ENCODE data around the gene BCL2L11. TPM values are rescaled to one million over a fixed set of nuclear protein-coding genes. Genes with fewer than 3 reads are reported as not detected.

The BCL2L11 gene
- total and polyA plus RNA-seq, 10 of the 15 experiments (the other 5 are each of a cell fraction or from before 2014, with no cell fraction given): 0.29 to 10.1 (median 1.1) TPM

- ChIA-PET RAD21 (ENCODE audit: unreplicated experiment) (interaction anchor here (1.2 kb wide), 1 partner anchor 53 kb away, joined by 3 read pairs; no protein-coding TSS in a partner anchor), POLR2A (no interaction called here), CTCF (interaction anchor here (1.5 to 1.6 kb wide), 2 partner anchors 18 to 24 kb away, joined by 3 to 4 read pairs; no protein-coding TSS in a partner anchor), SMC1A (ENCODE audit: uncharacterized antibody, unreplicated experiment) (interaction anchor here (1.3 to 4.7 kb wide), 3 partner anchors 8 to 24 kb away, joined by 4 to 27 read pairs (median 8); no protein-coding TSS in a partner anchor)
- Histone ChIP-seq H3K79me2 (ENCODE audit: control insufficient read depth, insufficient read depth, low read length) (no peaks in the 10 kb centered on the region), H3K9ac (ENCODE audit: control insufficient read depth, insufficient read depth, low read length) (no peak overlapping the region), H3K27ac (ENCODE audit: control insufficient read depth, insufficient read depth) (no peak overlapping the region), H3K9me3 (replicated peaks; ENCODE audit: control insufficient read depth, insufficient read depth, low read length) (peaks cover 5% of the 10 kb centered on the region; the same call in 2 of the 3 replicates), H3K36me3 (ENCODE audit: control insufficient read depth in 2 of 2, insufficient read depth in 2 of 2, low read length in 1 of 2) (peaks cover 0 to 5% of the 10 kb centered on the region in 2 experiments; a peak in 2 of 4 replicates), H3K4me2 (ENCODE audit: control insufficient read depth, insufficient read depth) (no peak overlapping the region), H3K27me3 (replicated peaks in 1 of 2; ENCODE audit: control insufficient read depth in 2 of 2, insufficient read depth in 2 of 2, low read length in 1 of 2) (no peaks in the 10 kb centered on the region), H4K20me1 (ENCODE audit: control insufficient read depth, insufficient read depth) (no peaks in the 10 kb centered on the region), H3K4me1 (ENCODE audit: control insufficient read depth, insufficient read depth, low read length) (peaks cover 2% of the 10 kb centered on the region), H3K4me3 (no peak overlapping the region), H2AFZ (ENCODE audit: control insufficient read depth, low read depth, low read length) (no peak overlapping the region)
- BruUV-seq (replicated peaks): no TSS peak
- ATAC-seq: no peak
- 94% methylated on average over 7 of the region's 7 CpGs for WGBS (ENCODE audit: insufficient coverage, insufficient replicate concordance, low lambda C conversion rate, missing lambda C conversion rate)
- DNase-seq (ENCODE audit: low read depth, low spot score): no peak
- no peak for FAIRE-seq
- TF ChIP-seq FOS (IDR thresholded peaks at IDR 0.05; ENCODE audit: borderline replicate concordance, extremely low read depth, insufficient read length) (no peak), MEF2A (IDR thresholded peaks at IDR 0.05; ENCODE audit: insufficient read depth, low read depth, low read length) (no peak), EED (IDR thresholded peaks at IDR 0.05; ENCODE audit: low read depth) (no peak), FOXK2 (IDR thresholded peaks at IDR 0.05) (no peak)
- intact Hi-C loops (cut with micrococcal nuclease; ENCODE audit: unreplicated experiment): no loop called here
- in situ Hi-C loops (cut with MboI): no loop called here
Observed at GRCh38 chr2:111149882-111150455, 29.3 kb downstream of the BCL2L11 start.

GRCh38 chr2:111154758-111155157, 34.0 kb downstream of the BCL2L11 start:
- H3K36me3 ChIP-seq (ENCODE audit: control insufficient read depth in 2 of 2, insufficient read depth in 2 of 2, low read length in 1 of 2): peaks cover 0 to 5% of the 10 kb centered on the region in 2 experiments; a peak in 3 of 4 replicates
- H3K9me3 ChIP-seq (replicated peaks; ENCODE audit: control insufficient read depth, insufficient read depth, low read length): no peaks in the 10 kb centered on the region
- in situ Hi-C loops (cut with MboI): no loop called here
- H4K20me1 ChIP-seq (ENCODE audit: control insufficient read depth, insufficient read depth): peaks cover 3% of the 10 kb centered on the region; the same call in 1 of the 2 replicates
- SMC1A ChIA-PET (ENCODE audit: uncharacterized antibody, unreplicated experiment): interaction anchor here (0.8 to 1.1 kb wide), 3 partner anchors 9 to 40 kb away, joined by 4 read pairs; no protein-coding TSS in a partner anchor
- H3K4me3 ChIP-seq: no peak overlapping the region
- no peak for ATAC-seq
- RAD21 ChIA-PET (ENCODE audit: unreplicated experiment): interaction anchor here (1.1 to 4.4 kb wide), 2 partner anchors 14 to 40 kb away, joined by 4 to 27 read pairs; no protein-coding TSS in a partner anchor
- H3K79me2 ChIP-seq (ENCODE audit: control insufficient read depth, insufficient read depth, low read length): no peaks in the 10 kb centered on the region
- FAIRE-seq: no peak
- H3K9ac ChIP-seq (ENCODE audit: control insufficient read depth, insufficient read depth, low read length): no peak overlapping the region
- CTCF ChIA-PET: interaction anchor here (2.7 kb wide), 1 partner anchor 9 kb away, joined by 11 read pairs; no protein-coding TSS in a partner anchor
- no TSS peak for BruUV-seq (replicated peaks)
- TF ChIP-seq SUPT20H (IDR thresholded peaks at IDR 0.05; ENCODE audit: borderline replicate concordance, control insufficient read depth, low read depth, low read length): no peak
- H3K4me2 ChIP-seq (ENCODE audit: control insufficient read depth, insufficient read depth): no peak overlapping the region
- DNase-seq (ENCODE audit: low read depth, low spot score): no peak
- intact Hi-C loops (cut with micrococcal nuclease; ENCODE audit: unreplicated experiment): no loop called here
- H2AFZ ChIP-seq (ENCODE audit: control insufficient read depth, low read depth, low read length): no peak overlapping the region
- POLR2A ChIA-PET: interaction anchor here (1.4 kb wide), 1 partner anchor 9 kb away, joined by 7 read pairs; no protein-coding TSS in a partner anchor
- peaks cover 19% of the 10 kb centered on the region for H3K4me1 ChIP-seq (ENCODE audit: control insufficient read depth, insufficient read depth, low read length)
- no peaks in the 10 kb centered on the region for H3K27me3 ChIP-seq (replicated peaks in 1 of 2; ENCODE audit: control insufficient read depth in 2 of 2, insufficient read depth in 2 of 2, low read length in 1 of 2)
- no peak overlapping the region for H3K27ac ChIP-seq (ENCODE audit: control insufficient read depth, insufficient read depth)
- 66% methylated on average over 6 of the region's 6 CpGs for WGBS (ENCODE audit: insufficient coverage, insufficient replicate concordance, low lambda C conversion rate, missing lambda C conversion rate)

Measured in GM12878 (cell line).